Measurements from ENCODE around the gene MS4A18.
"Not testable (repeated sequence)": the region's sequence is repeated elsewhere in the genome, so short reads cannot be mapped to it uniquely, and the experiment has no call there.

MS4A18 gene

GRCh38 chr11:60724420-60724819, at the start of gene MS4A18:
Gene MS4A18 (plus strand): TSS chr11:60724720.
- no peak for DNase-seq (ENCODE audit: low spot score)

- not testable (repeated sequence) for DNase-seq (ENCODE audit: low spot score)
Observed at GRCh38 chr11:60678231-60678630, 46.3 kb upstream of the MS4A18 start.

GRCh38 chr11:60679879-60680278, 44.6 kb upstream of the MS4A18 start:
- no peak for DNase-seq (ENCODE audit: low spot score)

- DNase-seq (ENCODE audit: low spot score) = no peak
Observed at GRCh38 chr11:60680455-60681119, 43.9 kb upstream of the MS4A18 start.

- not testable (repeated sequence) for DNase-seq (ENCODE audit: low spot score)
Observed at GRCh38 chr11:60684541-60684848, 40.0 kb upstream of the MS4A18 start.

GRCh38 chr11:60691661-60692060, 32.9 kb upstream of the MS4A18 start:
- DNase-seq (ENCODE audit: low spot score) = no peak

- DNase-seq (ENCODE audit: low spot score) = no peak
Observed at GRCh38 chr11:60699284-60699691, 25.2 kb upstream of the MS4A18 start, which contains the start of gene MS4A8. Gene MS4A8 (plus strand): TSS chr11:60699612. CDS start chr11:60700861, 1,249 bp downstream.

GRCh38 chr11:60699936-60700335, 24.6 kb upstream of the MS4A18 start:
- DNase-seq (ENCODE audit: low spot score) = no peak

GRCh38 chr11:60700689-60701468, 23.6 kb upstream of the MS4A18 start:
- peak; percentile 59 for DNase-seq (ENCODE audit: low spot score)

- no peak for DNase-seq (ENCODE audit: low spot score)
Observed at GRCh38 chr11:60701469-60701818, 23.1 kb upstream of the MS4A18 start.

GRCh38 chr11:60703374-60703773, 21.1 kb upstream of the MS4A18 start:
- DNase-seq (ENCODE audit: low spot score) = no peak

- DNase-seq (ENCODE audit: low spot score) = no peak
Observed at GRCh38 chr11:60705895-60706294, 18.6 kb upstream of the MS4A18 start.

GRCh38 chr11:60706931-60707330, 17.6 kb upstream of the MS4A18 start:
- DNase-seq (ENCODE audit: low spot score) = no peak

- DNase-seq (ENCODE audit: low spot score) = no peak
Observed at GRCh38 chr11:60710482-60710881, 14.0 kb upstream of the MS4A18 start.

- DNase-seq (ENCODE audit: low spot score) = peak; percentile 19
Observed at GRCh38 chr11:60711276-60711675, 13.2 kb upstream of the MS4A18 start.

GRCh38 chr11:60713423-60713822, 11.1 kb upstream of the MS4A18 start:
- not testable (repeated sequence) for DNase-seq (ENCODE audit: low spot score)

- no peak for DNase-seq (ENCODE audit: low spot score)
Observed at GRCh38 chr11:60717956-60718355, 6.6 kb upstream of the MS4A18 start.

GRCh38 chr11:60718524-60719316, 5.8 kb upstream of the MS4A18 start:
- DNase-seq (ENCODE audit: low spot score) = no peak

GRCh38 chr11:60719391-60719790, 5.1 kb upstream of the MS4A18 start:
- no peak for DNase-seq (ENCODE audit: low spot score)

- no peak for DNase-seq (ENCODE audit: low spot score)
Observed at GRCh38 chr11:60720460-60720859, 4.1 kb upstream of the MS4A18 start.

- DNase-seq (ENCODE audit: low spot score) = no peak
Observed at GRCh38 chr11:60725592-60725991, 1.1 kb downstream of the MS4A18 start.

- DNase-seq (ENCODE audit: low spot score) = no peak
Observed at GRCh38 chr11:60731586-60731985, 7.1 kb downstream of the MS4A18 start.

- no peak for DNase-seq (ENCODE audit: low spot score)
Observed at GRCh38 chr11:60734279-60734678, 9.8 kb downstream of the MS4A18 start.
